SH-SY5Y (cell line): ENCODE data around the gene BTNL8.

ENCODE experiments used
- GATA2 ChIP-seq: IDR thresholded peaks from 2 replicates; pipeline ENCODE4 v1.6.1; 2011; ENCODE audit warnings: mild to moderate bottlenecking, low read depth, low read length
- GATA3 ChIP-seq: IDR thresholded peaks from 2 replicates; pipeline ENCODE4 v1.6.1; 2011; ENCODE audit warnings: low read depth, mild to moderate bottlenecking, low read length, moderate library complexity

The BTNL8 gene

GRCh38 chr5:180974612-180975315, 75.8 kb downstream of the BTNL8 start:
- TF ChIP-seq GATA2 (no peak), GATA3 (no peak)

GRCh38 chr5:180975338-180975737, 76.4 kb downstream of the BTNL8 start:
- TF ChIP-seq GATA3: no peak
- TF ChIP-seq GATA2: no peak

- no peak for TF ChIP-seq GATA3
- TF ChIP-seq GATA2: no peak
These were observed 77.6 kb downstream of the BTNL8 start for GRCh38 chr5:180976518-180976917.

GRCh38 chr5:180977852-180978251, 78.9 kb downstream of the BTNL8 start:
- no peak for TF ChIP-seq GATA3
- TF ChIP-seq GATA2: no peak

- TF ChIP-seq GATA3: no peak
- TF ChIP-seq GATA2: no peak
These were observed 83.2 kb downstream of the BTNL8 start for GRCh38 chr5:180982008-180982741.

GRCh38 chr5:180988016-180988415, 89.1 kb downstream of the BTNL8 start:
- no peak for TF ChIP-seq GATA2
- no peak for TF ChIP-seq GATA3

- no peak for TF ChIP-seq GATA2
- TF ChIP-seq GATA3: no peak
These were observed 89.6 kb downstream of the BTNL8 start, which contains the start of gene BTNL3 for GRCh38 chr5:180988592-180988991. Gene BTNL3 (plus strand): TSS chr5:180988846. CDS start chr5:180989029, 183 bp downstream.

- TF ChIP-seq GATA3 (no peak), GATA2 (no peak)
These were observed 91.3 kb downstream of the BTNL8 start for GRCh38 chr5:180990086-180990881.

- no peak for TF ChIP-seq GATA2
- TF ChIP-seq GATA3: no peak
These were observed 91.9 kb downstream of the BTNL8 start for GRCh38 chr5:180990882-180991242.
